H1 (cell line): Measurements from ENCODE around the gene FKRP. TPM values are rescaled to one million over a fixed set of nuclear protein-coding genes. Genes with fewer than 3 reads are reported as not detected.

ENCODE experiments used
- CTCF ChIA-PET: fragments of 300-600 bp; sonication (Branson Sonifier 250); formaldehyde crosslinking; loops from one replicate; lab custom pipeline; 2021; ENCODE audit not compliant: partially characterized antibody; lab: Charles Lee
- POLR2A ChIA-PET: fragments of 300-600 bp; sonication (Branson Sonifier 250); formaldehyde crosslinking; loops from one replicate; lab custom pipeline; 2021; ENCODE audit warnings: inconsistent platforms; ENCODE audit not compliant: partially characterized antibody; lab: Charles Lee
- DNase-seq, 2 experiments: peaks; one replicate each; pipeline versions ENCODE4 v3.0.0 to v3.0.0-alpha.2; 2010 to 2022; ENCODE audit warnings: low spot score in 2 of 2, low read depth in 1 of 2, mixed read lengths in 1 of 2
- FAIRE-seq: peaks from 2 replicates; lab custom pipeline; 2011; peaks lifted over from hg19 to GRCh38; lab: Jason Lieb, UNC
- H2AFZ ChIP-seq: 2 replicates; pipeline ENCODE4 v1.8.1; 2012; ENCODE audit warnings: low read length, inconsistent platforms
- H2AK5ac ChIP-seq: 2 replicates; pipeline ENCODE4 v1.6.1; 2013; ENCODE audit warnings: low read depth, low read length
- H2BK120ac ChIP-seq: replicated peaks from 2 replicates; pipeline ENCODE3; 2013; ENCODE audit warnings: low read depth, low read length, inconsistent platforms
- H2BK12ac ChIP-seq: 2 replicates; pipeline ENCODE4 v1.6.1; 2013; ENCODE audit warnings: low read depth, low read length
- H2BK15ac ChIP-seq: 2 replicates; pipeline ENCODE4 v1.6.1; 2013; ENCODE audit warnings: low read length
- H2BK20ac ChIP-seq: 2 replicates; pipeline ENCODE4 v1.6.1; 2013; ENCODE audit warnings: low read length
- H2BK5ac ChIP-seq: 2 replicates; pipeline ENCODE4 v1.6.1; 2013; ENCODE audit warnings: low read depth, low read length
- H3K14ac ChIP-seq: 2 replicates; pipeline ENCODE4 v1.6.1; 2013; ENCODE audit warnings: inconsistent platforms; ENCODE audit not compliant: insufficient read length
- H3K18ac ChIP-seq: 2 replicates; pipeline ENCODE4 v1.6.1; 2013; ENCODE audit warnings: low read length; ENCODE audit errors: extremely low read depth
- H3K23ac ChIP-seq: 2 replicates; pipeline ENCODE4 v1.6.1; 2013; ENCODE audit warnings: inconsistent platforms; ENCODE audit not compliant: insufficient read length
- H3K23me2 ChIP-seq: 2 replicates; pipeline ENCODE4 v1.6.1; 2013; ENCODE audit warnings: low read depth, low read length
- H3K27ac ChIP-seq: 2 replicates; pipeline ENCODE4 v1.6.1; 2011; ENCODE audit warnings: low read depth, low read length, inconsistent platforms
- H3K27me3 ChIP-seq, 4 experiments: replicated peaks in 1 of 4; 1 replicate in 1 of 4; 2 replicates in 3 of 4; pipeline versions ENCODE4 v1.6.1 to v1.8.1; 2011 to 2013; ENCODE audit warnings: low read length in 3 of 4, mild to moderate bottlenecking in 3 of 4, inconsistent platforms in 2 of 4, mixed read lengths in 2 of 4, moderate library complexity in 1 of 4; ENCODE audit not compliant: control insufficient read depth in 3 of 4, insufficient read depth in 3 of 4; ENCODE audit errors: extremely low read depth in 1 of 4
- H3K36me3 ChIP-seq, 4 experiments: 2 replicates each; pipeline versions ENCODE4 v1.6.1 to v1.8.1; 2011 to 2013; ENCODE audit warnings: mild to moderate bottlenecking in 4 of 4, low read length in 3 of 4, moderate library complexity in 2 of 4, control low read depth in 1 of 4, inconsistent platforms in 1 of 4; ENCODE audit not compliant: insufficient read depth in 4 of 4, control insufficient read depth in 2 of 4
- H3K4ac ChIP-seq: replicated peaks from 2 replicates; pipeline ENCODE3; 2013; ENCODE audit warnings: low read length, low read depth, mixed read lengths, inconsistent platforms; ENCODE audit not compliant: insufficient read length
- H3K4me1 ChIP-seq, 4 experiments: replicated peaks in 1 of 4; 1 replicate in 1 of 4; 2 replicates in 3 of 4; pipeline versions ENCODE4 v1.6.1 to v1.8.1; 2011 to 2013; ENCODE audit warnings: low read length in 3 of 4, inconsistent platforms in 2 of 4, mixed read lengths in 1 of 4; ENCODE audit not compliant: insufficient read depth in 4 of 4, control insufficient read depth in 3 of 4
- H3K4me2 ChIP-seq, 2 experiments: 2 replicates each; pipeline versions ENCODE4 v1.6.1 to v1.8.1; 2011 to 2013; ENCODE audit warnings: low read depth in 2 of 2, low read length in 2 of 2, control low read depth in 1 of 2, inconsistent platforms in 1 of 2, mild to moderate bottlenecking in 1 of 2; ENCODE audit not compliant: insufficient read depth in 1 of 2
- H3K4me3 ChIP-seq, 4 experiments: fragments of 200-600, 300-600 bp in 1 of 4; sonication (generic), shearing (Covaris generic), sonication (Bioruptor Twin) in 1 of 4; 2 replicates each; pipeline versions ENCODE4 v1.5.1 to v1.8.1; 2011 to 2016; ENCODE audit warnings: low read length in 4 of 4, low read depth in 3 of 4, control low read depth in 2 of 4, inconsistent platforms in 2 of 4, mild to moderate bottlenecking in 2 of 4, mixed read lengths in 1 of 4, moderate library complexity in 1 of 4; ENCODE audit not compliant: insufficient read depth in 2 of 4; ENCODE audit errors: extremely low read depth in 1 of 4
- H3K56ac ChIP-seq: replicated peaks from 2 replicates; pipeline ENCODE3; 2013; ENCODE audit warnings: low read depth, mild to moderate bottlenecking, mixed read lengths, low read length, inconsistent platforms; ENCODE audit not compliant: insufficient read length
- H3K79me1 ChIP-seq: 2 replicates; pipeline ENCODE4 v1.6.1; 2013; ENCODE audit warnings: low read depth, low read length, control low read depth
- H3K79me2 ChIP-seq, 2 experiments: 2 replicates each; pipeline versions ENCODE4 v1.6.1 to v1.8.1; 2012 to 2013; ENCODE audit warnings: low read length in 2 of 2, mild to moderate bottlenecking in 2 of 2, inconsistent platforms in 1 of 2; ENCODE audit not compliant: insufficient read depth in 2 of 2, control insufficient read depth in 1 of 2
- H3K9ac ChIP-seq, 4 experiments: replicated peaks in 1 of 4; 1 replicate in 1 of 4; 2 replicates in 3 of 4; pipeline versions ENCODE4 v1.6.1 to v1.8.1; 2011 to 2013; ENCODE audit warnings: low read depth in 3 of 4, low read length in 3 of 4, control low read depth in 2 of 4, mild to moderate bottlenecking in 2 of 4, moderate library complexity in 2 of 4, inconsistent platforms in 1 of 4; ENCODE audit errors: extremely low read depth in 1 of 4
- H3K9me3 ChIP-seq, 2 experiments: 2 replicates each; pipeline versions ENCODE4 v1.6.1 to v1.8.1; 2012 to 2013; ENCODE audit warnings: mild to moderate bottlenecking in 2 of 2, moderate library complexity in 2 of 2, control low read depth in 1 of 2, inconsistent platforms in 1 of 2, low read depth in 1 of 2, low read length in 1 of 2, mixed read lengths in 1 of 2; ENCODE audit not compliant: insufficient read depth in 2 of 2
- H4K20me1 ChIP-seq, 2 experiments: replicated peaks in 1 of 2; 2 replicates each; pipeline versions ENCODE3 to v1.8.1; 2011 to 2013; ENCODE audit warnings: inconsistent platforms in 2 of 2, low read length in 2 of 2, mild to moderate bottlenecking in 1 of 2; ENCODE audit not compliant: insufficient read depth in 2 of 2, control insufficient read depth in 1 of 2
- H4K5ac ChIP-seq: 2 replicates; pipeline ENCODE4 v1.6.1; 2013; ENCODE audit warnings: low read length, low read depth, mixed read lengths, inconsistent platforms; ENCODE audit not compliant: insufficient read length
- H4K8ac ChIP-seq: 2 replicates; pipeline ENCODE4 v1.8.0; 2013; ENCODE audit warnings: mild to moderate bottlenecking, moderate library complexity, low read length, inconsistent platforms; ENCODE audit not compliant: insufficient read depth; ENCODE audit errors: extremely low read depth
- H4K91ac ChIP-seq: replicated peaks from 2 replicates; pipeline ENCODE3; 2013; ENCODE audit warnings: low read length, mixed read lengths, inconsistent platforms; ENCODE audit not compliant: insufficient read length
- EGR1 ChIP-seq: IDR thresholded peaks from 2 replicates; pipeline ENCODE4 v1.6.1; 2011; ENCODE audit warnings: low read depth, low read length, borderline replicate concordance
- GABPA ChIP-seq: IDR thresholded peaks from 2 replicates; pipeline ENCODE4 v1.6.1; 2011; ENCODE audit warnings: mild to moderate bottlenecking, low read length, moderate library complexity, borderline replicate concordance; ENCODE audit not compliant: insufficient read depth
- GTF2F1 ChIP-seq: IDR thresholded peaks from 2 replicates; pipeline ENCODE4 v1.6.1; 2012; ENCODE audit warnings: low read depth, low read length, improper control_type of control experiment, borderline replicate concordance
- HDAC6 ChIP-seq: IDR thresholded peaks from one replicate; pipeline ENCODE4 v1.7.1; 2012; ENCODE audit warnings: low read depth, mild to moderate bottlenecking, inconsistent platforms, low read length, moderate library complexity
- JUN ChIP-seq: IDR thresholded peaks from 2 replicates; pipeline ENCODE4 v1.6.1; 2011; ENCODE audit warnings: low read depth, mild to moderate bottlenecking, improper control_type of control experiment, low read length
- KDM4A ChIP-seq: IDR thresholded peaks from one replicate; pipeline ENCODE4 v1.7.1; 2012; ENCODE audit warnings: low read depth, mild to moderate bottlenecking, moderate library complexity, low read length, inconsistent platforms; ENCODE audit not compliant: severe bottlenecking
- POLR2A ChIP-seq, 2 experiments: IDR thresholded peaks; 1 replicate in 1 of 2; 2 replicates in 1 of 2; pipeline ENCODE4 v1.6.1; 2011; ENCODE audit warnings: low read depth in 2 of 2, low read length in 2 of 2, mild to moderate bottlenecking in 2 of 2; ENCODE audit errors: control extremely low read depth in 1 of 2
- POLR2AphosphoS5 ChIP-seq: IDR thresholded peaks from 2 replicates; pipeline ENCODE4 v1.6.1; 2011; ENCODE audit warnings: low read depth, low read length
- POU5F1 ChIP-seq: IDR thresholded peaks from 2 replicates; pipeline ENCODE4 v1.6.1; 2011; ENCODE audit warnings: low read depth, mild to moderate bottlenecking, low read length, moderate library complexity
- RAD21 ChIP-seq, 2 experiments: IDR thresholded peaks in 1 of 2; conservative IDR thresholded peaks in 1 of 2; 2 replicates each; pipeline ENCODE4 v1.6.1; 2011; ENCODE audit warnings: low read depth in 2 of 2, low read length in 2 of 2, improper control_type of control experiment in 1 of 2, inconsistent platforms in 1 of 2, mild to moderate bottlenecking in 1 of 2, moderate library complexity in 1 of 2
- RNF2 ChIP-seq: fragments of 200-900, 300-1000 bp; sonication (generic); IDR thresholded peaks from 2 replicates; pipeline ENCODE4 v1.7.1; 2016; ENCODE audit warnings: borderline replicate concordance, low read depth, mild to moderate bottlenecking, antibody characterized with exemption, low read length; ENCODE audit not compliant: poor library complexity, severe bottlenecking; ENCODE audit errors: missing control alignments
- SIN3A ChIP-seq, 2 experiments: IDR thresholded peaks in 1 of 2; conservative IDR thresholded peaks in 1 of 2; 2 replicates each; pipeline ENCODE4 v1.6.1; 2011 to 2012; ENCODE audit warnings: low read length in 2 of 2, improper control_type of control experiment in 1 of 2, low read depth in 1 of 2, mild to moderate bottlenecking in 1 of 2
- SIX5 ChIP-seq: IDR thresholded peaks from 2 replicates; pipeline ENCODE4 v1.6.1; 2011; ENCODE audit warnings: mild to moderate bottlenecking, low read depth, low read length
- WGBS, 2 experiments: shearing (Covaris generic) in 1 of 2; methylation state at CpG; one replicate each; pipeline versions ENCODE4 v1.1.6 to v1.1.7; 2013 to 2015; ENCODE audit warnings: low lambda C conversion rate in 2 of 2, mixed read lengths in 2 of 2, inconsistent platforms in 1 of 2, low coverage in 1 of 2, missing lambda C conversion rate in 1 of 2; ENCODE audit not compliant: insufficient replicate concordance in 2 of 2, insufficient coverage in 1 of 2, insufficient read length in 1 of 2; ENCODE audit errors: extremely low coverage in 1 of 2, missing lambda C conversion rate in 1 of 2; 5-methylcytosine and 5-hydroxymethylcytosine counted together
- polyA plus RNA-seq, 7 experiments: library from polyadenylated mRNA; depleted of rRNA in 3 of 7; stranded (reverse) in 5 of 7; unstranded in 2 of 7; fragments of >200 nt in 5 of 7; fragments of 200-250 nt in 2 of 7; gene quantifications; 1 replicate in 5 of 7; 2 replicates in 1 of 7; 4 replicates in 1 of 7; pipeline versions ENCODE4 v1.2.1 to v1.2.3, GENCODE V29; 2011 to 2013; ENCODE audit warnings: missing spikeins in 2 of 7, mixed read lengths in 2 of 7
- total RNA-seq: library from RNA; stranded (reverse); fragmentation: NEBNext Ultra II Directional; extraction: Animal tissue kit (Norgen Biotek cat#: 25700); gene quantifications from 2 replicates; pipeline ENCODE4 v1.2.1, GENCODE V29; 2021

Gene FKRP
- total and polyA plus RNA-seq, 2 of the 8 experiments (the other 6 are each of a cell fraction or from before 2014, with no cell fraction given), result 17.1 to 24.4 TPM

GRCh38 chr19:46764817-46765291, 19.0 kb downstream of the FKRP start:
- TF ChIP-seq SIX5, result no peak
- no peak for TF ChIP-seq JUN
- no peak for TF ChIP-seq HDAC6
- TF ChIP-seq GABPA, result no peak
- TF ChIP-seq RAD21 (IDR thresholded peaks at IDR 0.05 in 1 of 2, conservative IDR thresholded peaks at IDR 0.05 in 1 of 2; ENCODE audit: low read depth in 2 of 2, low read length in 2 of 2), result no peak
- TF ChIP-seq EGR1, result no peak
- no peak for TF ChIP-seq SIN3A (conservative IDR thresholded peaks at IDR 0.05 in 1 of 2, IDR thresholded peaks at IDR 0.05 in 1 of 2; ENCODE audit: low read depth in 1 of 2, low read length in 2 of 2)
- TF ChIP-seq POLR2AphosphoS5, result no peak
- no peak for TF ChIP-seq KDM4A
- no peak for TF ChIP-seq RNF2
- TF ChIP-seq GTF2F1, result no peak
- no peak for TF ChIP-seq POU5F1
- TF ChIP-seq POLR2A (IDR thresholded peaks at IDR 0.05; ENCODE audit: control extremely low read depth in 1 of 2, low read depth in 2 of 2, low read length in 2 of 2), result no peak
- DNase-seq, result no peak
- no peak overlapping the region for H3K27ac ChIP-seq
- no peak overlapping the region for H2BK5ac ChIP-seq
- ChIA-PET CTCF (interaction anchor here (0.6 to 12.0 kb wide), 10 partner anchors 12 to 804 kb away, joined by 3 to 176 read pairs (median 4); partner anchors contain the start of gene PRKD2), POLR2A (interaction anchor here (1.2 to 18.6 kb wide), 6 partner anchors 9 to 36 kb away, joined by 3 to 333 read pairs (median 4); partner anchors contain the start of gene SLC1A5)
- H3K14ac ChIP-seq, result no peak overlapping the region
- 88% methylated on average over 11 of the region's 11 CpGs; no CpG with 5 or more reads in 1 of the 2 experiments for WGBS, 2 experiments
- no peak overlapping the region for H4K91ac ChIP-seq
- no peak overlapping the region for H3K4ac ChIP-seq
- H2AK5ac ChIP-seq, result no peak overlapping the region
- no peak overlapping the region for H4K8ac ChIP-seq
- H3K4me3 ChIP-seq, result no peak overlapping the region
- H3K4me1 ChIP-seq, result peaks cover 0 to under 1% (median 0%) of the 10 kb centered on the region in 4 experiments; a peak in 1 of 7 replicates
- no peak overlapping the region for H3K4me2 ChIP-seq
- no peaks in the 10 kb centered on the region for H3K36me3 ChIP-seq
- peaks cover 0 to 2% of the 10 kb centered on the region in 2 experiments for H4K20me1 ChIP-seq
- H3K27me3 ChIP-seq, result no peaks in the 10 kb centered on the region
- no peak overlapping the region for H3K23ac ChIP-seq
- FAIRE-seq, result no peak
- no peak overlapping the region for H2BK12ac ChIP-seq
- H2BK15ac ChIP-seq, result no peak overlapping the region
- H3K79me2 ChIP-seq, result no peaks in the 10 kb centered on the region
- H3K23me2 ChIP-seq, result no peaks in the 10 kb centered on the region
- H2BK120ac ChIP-seq, result no peak overlapping the region
- no peak overlapping the region for H4K5ac ChIP-seq
- no peak overlapping the region for H3K56ac ChIP-seq
- H3K9me3 ChIP-seq, result no peaks in the 10 kb centered on the region
- H3K18ac ChIP-seq, result no peak overlapping the region
- H3K79me1 ChIP-seq, result no peaks in the 10 kb centered on the region
- H2AFZ ChIP-seq, result no peak overlapping the region
- H3K9ac ChIP-seq, result no peak overlapping the region
- no peak overlapping the region for H2BK20ac ChIP-seq
